ENCODE results near the gene CXCL14. TPM values are rescaled to one million over a fixed set of nuclear protein-coding genes. Genes with fewer than 3 reads are reported as not detected.

CXCL14 gene
- total RNA-seq, 1 experiment from 2014 or later = not detected

DNA sequence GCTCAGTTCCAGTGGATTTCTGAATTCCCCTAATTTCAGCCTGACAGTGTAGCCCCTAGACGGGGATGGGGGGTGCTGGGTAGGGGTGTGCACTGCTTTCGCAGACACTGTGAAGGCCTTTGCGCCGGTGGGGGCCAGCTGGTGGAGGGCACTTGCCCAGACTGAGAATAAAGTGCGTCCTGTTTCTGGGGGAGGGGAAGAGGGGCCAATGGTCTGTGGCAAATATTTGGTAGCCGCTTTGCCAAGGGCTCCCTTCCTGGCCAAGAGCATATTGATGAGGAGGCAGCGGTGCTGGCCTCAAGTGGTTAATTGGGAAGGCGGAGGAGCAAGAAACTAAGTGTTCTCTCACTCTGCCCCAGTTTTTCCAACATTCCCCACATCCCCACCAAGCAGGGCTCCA, 1.4 kb downstream of the CXCL14 start:
- peaks cover 19% of the 10 kb centered on the region for H3K27me3 Mint-ChIP-seq (ENCODE audit: insufficient read depth, unreplicated experiment)
- no peak overlapping the region for H3K27ac Mint-ChIP-seq (ENCODE audit: unreplicated experiment)
- Histone ChIP-seq H3K4me1 (no peaks in the 10 kb centered on the region), H3K36me3 (ENCODE audit: control insufficient read depth, insufficient read depth, low read length) (no peaks in the 10 kb centered on the region), H3K4me3 (ENCODE audit: low read depth, low read length) (no peak overlapping the region), H3K9me3 (no peaks in the 10 kb centered on the region), H3K27me3 (replicated peaks; ENCODE audit: control insufficient read depth, insufficient read depth, low read length) (no peaks in the 10 kb centered on the region)
- TF ChIP-seq, protein P1, sequence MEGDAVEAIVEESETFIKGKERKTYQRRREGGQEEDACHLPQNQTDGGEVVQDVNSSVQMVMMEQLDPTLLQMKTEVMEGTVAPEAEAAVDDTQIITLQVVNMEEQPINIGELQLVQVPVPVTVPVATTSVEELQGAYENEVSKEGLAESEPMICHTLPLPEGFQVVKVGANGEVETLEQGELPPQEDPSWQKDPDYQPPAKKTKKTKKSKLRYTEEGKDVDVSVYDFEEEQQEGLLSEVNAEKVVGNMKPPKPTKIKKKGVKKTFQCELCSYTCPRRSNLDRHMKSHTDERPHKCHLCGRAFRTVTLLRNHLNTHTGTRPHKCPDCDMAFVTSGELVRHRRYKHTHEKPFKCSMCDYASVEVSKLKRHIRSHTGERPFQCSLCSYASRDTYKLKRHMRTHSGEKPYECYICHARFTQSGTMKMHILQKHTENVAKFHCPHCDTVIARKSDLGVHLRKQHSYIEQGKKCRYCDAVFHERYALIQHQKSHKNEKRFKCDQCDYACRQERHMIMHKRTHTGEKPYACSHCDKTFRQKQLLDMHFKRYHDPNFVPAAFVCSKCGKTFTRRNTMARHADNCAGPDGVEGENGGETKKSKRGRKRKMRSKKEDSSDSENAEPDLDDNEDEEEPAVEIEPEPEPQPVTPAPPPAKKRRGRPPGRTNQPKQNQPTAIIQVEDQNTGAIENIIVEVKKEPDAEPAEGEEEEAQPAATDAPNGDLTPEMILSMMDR (IDR thresholded peaks at IDR 0.05; ENCODE audit: insufficient read depth in 1 of 2, low read depth in 1 of 2, low read length in 1 of 2, severe bottlenecking in 1 of 2, unreplicated experiment in 1 of 2) = no peak
- H3K9me3 Mint-ChIP-seq (ENCODE audit: unreplicated experiment) = no peaks in the 10 kb centered on the region
- no peaks in the 10 kb centered on the region for H3K4me1 Mint-ChIP-seq (ENCODE audit: low read depth, unreplicated experiment)
- DNase-seq = no peak
- BruUV-seq (replicated peaks) = no TSS peak
- H3K36me3 Mint-ChIP-seq (ENCODE audit: insufficient read depth, unreplicated experiment) = peaks cover 6% of the 10 kb centered on the region
- no peak overlapping the region for H3K4me3 Mint-ChIP-seq (ENCODE audit: unreplicated experiment)
- intact Hi-C loops (cut with micrococcal nuclease; ENCODE audit: unreplicated experiment) = no loop called here
- POLR2A ChIA-PET = no interaction called here
- CTCF ChIA-PET = interaction anchor here (0.7 to 1.2 kb wide), 2 partner anchors 12 to 23 kb away, joined by 3 to 10 read pairs; no protein-coding TSS in a partner anchor

DNA sequence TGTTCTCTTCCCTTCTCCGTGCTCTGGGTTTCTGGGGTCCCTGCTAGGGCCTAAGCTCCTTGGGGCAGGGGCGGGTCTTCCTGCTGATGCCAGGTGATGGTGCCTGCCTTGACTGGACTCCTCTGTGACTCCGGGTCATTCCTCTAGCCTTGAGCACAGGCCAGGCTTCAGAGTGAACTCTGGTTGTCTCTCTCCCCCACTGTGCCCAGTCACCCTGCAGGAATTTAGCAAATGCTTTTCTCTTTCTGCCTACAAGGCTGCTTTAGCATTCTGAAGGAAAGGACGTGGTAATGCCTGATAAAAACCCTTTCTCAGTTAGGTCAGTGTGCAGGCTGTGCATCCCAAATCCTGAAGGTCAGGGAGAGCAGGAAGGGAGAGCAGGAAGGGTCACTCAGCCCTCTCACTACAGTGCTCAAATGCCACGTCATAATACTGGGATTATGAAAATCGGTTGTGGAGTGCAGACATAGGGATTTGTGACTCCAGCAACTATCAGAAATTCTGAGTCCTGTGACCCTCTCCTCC, 2.7 kb downstream of the CXCL14 start:
- Mint-ChIP-seq H3K36me3 (ENCODE audit: insufficient read depth, unreplicated experiment) (peaks cover 6% of the 10 kb centered on the region), H3K27ac (ENCODE audit: unreplicated experiment) (no peak overlapping the region), H3K4me3 (ENCODE audit: unreplicated experiment) (no peak overlapping the region), H3K4me1 (ENCODE audit: low read depth, unreplicated experiment) (no peaks in the 10 kb centered on the region), H3K27me3 (ENCODE audit: insufficient read depth, unreplicated experiment) (peaks cover 15% of the 10 kb centered on the region), H3K9me3 (ENCODE audit: unreplicated experiment) (no peaks in the 10 kb centered on the region)
- POLR2A ChIA-PET = no interaction called here
- intact Hi-C loops (cut with micrococcal nuclease; ENCODE audit: unreplicated experiment) = no loop called here
- Histone ChIP-seq H3K27me3 (replicated peaks; ENCODE audit: control insufficient read depth, insufficient read depth, low read length) (no peaks in the 10 kb centered on the region), H3K4me3 (ENCODE audit: low read depth, low read length) (no peak overlapping the region), H3K4me1 (no peaks in the 10 kb centered on the region), H3K9me3 (no peaks in the 10 kb centered on the region), H3K36me3 (ENCODE audit: control insufficient read depth, insufficient read depth, low read length) (no peaks in the 10 kb centered on the region)
- CTCF ChIA-PET = interaction anchor here (1.2 kb wide), 1 partner anchor 10 kb away, joined by 10 read pairs; no protein-coding TSS in a partner anchor
- DNase-seq = no peak
- TF ChIP-seq, protein P1 (IDR thresholded peaks at IDR 0.05; ENCODE audit: insufficient read depth in 1 of 2, low read depth in 1 of 2, low read length in 1 of 2, severe bottlenecking in 1 of 2, unreplicated experiment in 1 of 2) = no peak
- BruUV-seq (replicated peaks) = no TSS peak

DNA sequence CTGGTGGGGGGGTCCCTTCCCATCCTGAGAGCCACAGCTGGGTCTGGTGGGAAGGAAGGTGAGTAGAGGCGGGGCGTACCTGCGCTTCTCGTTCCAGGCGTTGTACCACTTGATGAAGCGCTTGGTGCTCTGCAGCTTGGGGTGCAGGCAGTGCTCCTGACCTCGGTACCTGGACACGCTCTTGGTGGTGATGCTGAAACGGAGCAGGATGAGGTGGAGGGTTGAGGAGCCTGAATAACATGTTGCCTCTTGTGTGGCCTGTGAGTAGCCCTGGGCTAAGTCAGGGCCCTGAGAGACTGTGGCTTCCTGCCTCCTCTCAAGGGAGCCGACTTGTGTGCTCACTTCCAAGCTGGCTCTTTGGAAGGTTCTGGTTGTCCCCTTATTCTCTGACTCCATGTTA, 4.3 kb downstream of the CXCL14 start:
- TF ChIP-seq, protein P1 (IDR thresholded peaks at IDR 0.05; ENCODE audit: insufficient read depth in 1 of 2, low read depth in 1 of 2, low read length in 1 of 2, severe bottlenecking in 1 of 2, unreplicated experiment in 1 of 2) = no peak
- POLR2A ChIA-PET = no interaction called here
- no peaks in the 10 kb centered on the region for H3K9me3 ChIP-seq
- no TSS peak for BruUV-seq (replicated peaks)
- no peaks in the 10 kb centered on the region for H3K4me1 ChIP-seq
- peaks cover 12% of the 10 kb centered on the region for H3K27me3 Mint-ChIP-seq (ENCODE audit: insufficient read depth, unreplicated experiment)
- H3K36me3 Mint-ChIP-seq (ENCODE audit: insufficient read depth, unreplicated experiment) = peaks cover 6% of the 10 kb centered on the region
- H3K9me3 Mint-ChIP-seq (ENCODE audit: unreplicated experiment) = no peaks in the 10 kb centered on the region
- no peaks in the 10 kb centered on the region for H3K36me3 ChIP-seq (ENCODE audit: control insufficient read depth, insufficient read depth, low read length)
- H3K4me3 ChIP-seq (ENCODE audit: low read depth, low read length) = no peak overlapping the region
- no peaks in the 10 kb centered on the region for H3K27me3 ChIP-seq (replicated peaks; ENCODE audit: control insufficient read depth, insufficient read depth, low read length)
- CTCF ChIA-PET = no interaction called here
- DNase-seq = no peak
- intact Hi-C loops (cut with micrococcal nuclease; ENCODE audit: unreplicated experiment) = no loop called here
- no peak overlapping the region for H3K27ac Mint-ChIP-seq (ENCODE audit: unreplicated experiment)
- H3K4me3 Mint-ChIP-seq (ENCODE audit: unreplicated experiment) = no peak overlapping the region
- no peaks in the 10 kb centered on the region for H3K4me1 Mint-ChIP-seq (ENCODE audit: low read depth, unreplicated experiment)
